H1 (cell line): Measurements from ENCODE around the gene CFAP107. TPM values are rescaled to one million over a fixed set of nuclear protein-coding genes. Genes with fewer than 3 reads are reported as not detected.

ENCODE experiments used
- CTCF ChIA-PET: fragments of 300-600 bp; sonication (Branson Sonifier 250); formaldehyde crosslinking; loops from one replicate; lab custom pipeline; 2021; ENCODE audit not compliant: partially characterized antibody; lab: Charles Lee
- POLR2A ChIA-PET: fragments of 300-600 bp; sonication (Branson Sonifier 250); formaldehyde crosslinking; loops from one replicate; lab custom pipeline; 2021; ENCODE audit warnings: inconsistent platforms; ENCODE audit not compliant: partially characterized antibody; lab: Charles Lee
- DNase-seq, 2 experiments: peaks; one replicate each; pipeline versions ENCODE4 v3.0.0 to v3.0.0-alpha.2; 2010 to 2022; ENCODE audit warnings: low spot score in 2 of 2, low read depth in 1 of 2, mixed read lengths in 1 of 2
- FAIRE-seq: peaks from 2 replicates; lab custom pipeline; 2011; peaks lifted over from hg19 to GRCh38; lab: Jason Lieb, UNC
- H2AFZ ChIP-seq: 2 replicates; pipeline ENCODE4 v1.8.1; 2012; ENCODE audit warnings: low read length, inconsistent platforms
- H2AK5ac ChIP-seq: 2 replicates; pipeline ENCODE4 v1.6.1; 2013; ENCODE audit warnings: low read depth, low read length
- H2BK120ac ChIP-seq: replicated peaks from 2 replicates; pipeline ENCODE3; 2013; ENCODE audit warnings: low read depth, low read length, inconsistent platforms
- H2BK12ac ChIP-seq: 2 replicates; pipeline ENCODE4 v1.6.1; 2013; ENCODE audit warnings: low read depth, low read length
- H2BK15ac ChIP-seq: 2 replicates; pipeline ENCODE4 v1.6.1; 2013; ENCODE audit warnings: low read length
- H2BK20ac ChIP-seq: 2 replicates; pipeline ENCODE4 v1.6.1; 2013; ENCODE audit warnings: low read length
- H2BK5ac ChIP-seq: 2 replicates; pipeline ENCODE4 v1.6.1; 2013; ENCODE audit warnings: low read depth, low read length
- H3K14ac ChIP-seq: 2 replicates; pipeline ENCODE4 v1.6.1; 2013; ENCODE audit warnings: inconsistent platforms; ENCODE audit not compliant: insufficient read length
- H3K18ac ChIP-seq: 2 replicates; pipeline ENCODE4 v1.6.1; 2013; ENCODE audit warnings: low read length; ENCODE audit errors: extremely low read depth
- H3K23ac ChIP-seq: 2 replicates; pipeline ENCODE4 v1.6.1; 2013; ENCODE audit warnings: inconsistent platforms; ENCODE audit not compliant: insufficient read length
- H3K23me2 ChIP-seq: 2 replicates; pipeline ENCODE4 v1.6.1; 2013; ENCODE audit warnings: low read depth, low read length
- H3K27ac ChIP-seq: 2 replicates; pipeline ENCODE4 v1.6.1; 2011; ENCODE audit warnings: low read depth, low read length, inconsistent platforms
- H3K27me3 ChIP-seq, 4 experiments: replicated peaks in 1 of 4; 1 replicate in 1 of 4; 2 replicates in 3 of 4; pipeline versions ENCODE4 v1.6.1 to v1.8.1; 2011 to 2013; ENCODE audit warnings: low read length in 3 of 4, mild to moderate bottlenecking in 3 of 4, inconsistent platforms in 2 of 4, mixed read lengths in 2 of 4, moderate library complexity in 1 of 4; ENCODE audit not compliant: control insufficient read depth in 3 of 4, insufficient read depth in 3 of 4; ENCODE audit errors: extremely low read depth in 1 of 4
- H3K36me3 ChIP-seq, 4 experiments: 2 replicates each; pipeline versions ENCODE4 v1.6.1 to v1.8.1; 2011 to 2013; ENCODE audit warnings: mild to moderate bottlenecking in 4 of 4, low read length in 3 of 4, moderate library complexity in 2 of 4, control low read depth in 1 of 4, inconsistent platforms in 1 of 4; ENCODE audit not compliant: insufficient read depth in 4 of 4, control insufficient read depth in 2 of 4
- H3K4ac ChIP-seq: replicated peaks from 2 replicates; pipeline ENCODE3; 2013; ENCODE audit warnings: low read length, low read depth, mixed read lengths, inconsistent platforms; ENCODE audit not compliant: insufficient read length
- H3K4me1 ChIP-seq, 4 experiments: replicated peaks in 1 of 4; 1 replicate in 1 of 4; 2 replicates in 3 of 4; pipeline versions ENCODE4 v1.6.1 to v1.8.1; 2011 to 2013; ENCODE audit warnings: low read length in 3 of 4, inconsistent platforms in 2 of 4, mixed read lengths in 1 of 4; ENCODE audit not compliant: insufficient read depth in 4 of 4, control insufficient read depth in 3 of 4
- H3K4me2 ChIP-seq, 2 experiments: 2 replicates each; pipeline versions ENCODE4 v1.6.1 to v1.8.1; 2011 to 2013; ENCODE audit warnings: low read depth in 2 of 2, low read length in 2 of 2, control low read depth in 1 of 2, inconsistent platforms in 1 of 2, mild to moderate bottlenecking in 1 of 2; ENCODE audit not compliant: insufficient read depth in 1 of 2
- H3K4me3 ChIP-seq, 4 experiments: fragments of 200-600, 300-600 bp in 1 of 4; sonication (generic), shearing (Covaris generic), sonication (Bioruptor Twin) in 1 of 4; 2 replicates each; pipeline versions ENCODE4 v1.5.1 to v1.8.1; 2011 to 2016; ENCODE audit warnings: low read length in 4 of 4, low read depth in 3 of 4, control low read depth in 2 of 4, inconsistent platforms in 2 of 4, mild to moderate bottlenecking in 2 of 4, mixed read lengths in 1 of 4, moderate library complexity in 1 of 4; ENCODE audit not compliant: insufficient read depth in 2 of 4; ENCODE audit errors: extremely low read depth in 1 of 4
- H3K56ac ChIP-seq: replicated peaks from 2 replicates; pipeline ENCODE3; 2013; ENCODE audit warnings: low read depth, mild to moderate bottlenecking, mixed read lengths, low read length, inconsistent platforms; ENCODE audit not compliant: insufficient read length
- H3K79me1 ChIP-seq: 2 replicates; pipeline ENCODE4 v1.6.1; 2013; ENCODE audit warnings: low read depth, low read length, control low read depth
- H3K79me2 ChIP-seq, 2 experiments: 2 replicates each; pipeline versions ENCODE4 v1.6.1 to v1.8.1; 2012 to 2013; ENCODE audit warnings: low read length in 2 of 2, mild to moderate bottlenecking in 2 of 2, inconsistent platforms in 1 of 2; ENCODE audit not compliant: insufficient read depth in 2 of 2, control insufficient read depth in 1 of 2
- H3K9ac ChIP-seq, 4 experiments: replicated peaks in 1 of 4; 1 replicate in 1 of 4; 2 replicates in 3 of 4; pipeline versions ENCODE4 v1.6.1 to v1.8.1; 2011 to 2013; ENCODE audit warnings: low read depth in 3 of 4, low read length in 3 of 4, control low read depth in 2 of 4, mild to moderate bottlenecking in 2 of 4, moderate library complexity in 2 of 4, inconsistent platforms in 1 of 4; ENCODE audit errors: extremely low read depth in 1 of 4
- H3K9me3 ChIP-seq, 2 experiments: 2 replicates each; pipeline versions ENCODE4 v1.6.1 to v1.8.1; 2012 to 2013; ENCODE audit warnings: mild to moderate bottlenecking in 2 of 2, moderate library complexity in 2 of 2, control low read depth in 1 of 2, inconsistent platforms in 1 of 2, low read depth in 1 of 2, low read length in 1 of 2, mixed read lengths in 1 of 2; ENCODE audit not compliant: insufficient read depth in 2 of 2
- H4K20me1 ChIP-seq, 2 experiments: replicated peaks in 1 of 2; 2 replicates each; pipeline versions ENCODE3 to v1.8.1; 2011 to 2013; ENCODE audit warnings: inconsistent platforms in 2 of 2, low read length in 2 of 2, mild to moderate bottlenecking in 1 of 2; ENCODE audit not compliant: insufficient read depth in 2 of 2, control insufficient read depth in 1 of 2
- H4K5ac ChIP-seq: 2 replicates; pipeline ENCODE4 v1.6.1; 2013; ENCODE audit warnings: low read length, low read depth, mixed read lengths, inconsistent platforms; ENCODE audit not compliant: insufficient read length
- H4K8ac ChIP-seq: 2 replicates; pipeline ENCODE4 v1.8.0; 2013; ENCODE audit warnings: mild to moderate bottlenecking, moderate library complexity, low read length, inconsistent platforms; ENCODE audit not compliant: insufficient read depth; ENCODE audit errors: extremely low read depth
- H4K91ac ChIP-seq: replicated peaks from 2 replicates; pipeline ENCODE3; 2013; ENCODE audit warnings: low read length, mixed read lengths, inconsistent platforms; ENCODE audit not compliant: insufficient read length
- ASH2L ChIP-seq: fragments of 200-600, 300-600 bp; sonication (generic); IDR thresholded peaks from one replicate; pipeline ENCODE4 v1.7.1; 2017; ENCODE audit warnings: low read length
- ATF3 ChIP-seq: IDR thresholded peaks from 2 replicates; pipeline ENCODE4 v1.6.1; 2011; ENCODE audit warnings: low read depth, mild to moderate bottlenecking, low read length; ENCODE audit not compliant: insufficient read depth
- EZH2 ChIP-seq: fragments of 200-600 bp; sonication (generic); IDR thresholded peaks from 2 replicates; pipeline ENCODE4 v1.7.1; 2012; ENCODE audit warnings: low read depth, mild to moderate bottlenecking, moderate library complexity, low read length, inconsistent platforms; ENCODE audit not compliant: severe bottlenecking
- KDM5A ChIP-seq: fragments of 200-600 bp; IDR thresholded peaks from 2 replicates; pipeline ENCODE4 v1.7.1; 2012; ENCODE audit warnings: mild to moderate bottlenecking, low read length, inconsistent platforms, mixed read lengths
- SIN3A ChIP-seq, 2 experiments: IDR thresholded peaks in 1 of 2; conservative IDR thresholded peaks in 1 of 2; 2 replicates each; pipeline ENCODE4 v1.6.1; 2011 to 2012; ENCODE audit warnings: low read length in 2 of 2, improper control_type of control experiment in 1 of 2, low read depth in 1 of 2, mild to moderate bottlenecking in 1 of 2
- SP1 ChIP-seq: IDR thresholded peaks from 2 replicates; pipeline ENCODE4 v1.6.1; 2011; ENCODE audit warnings: low read depth, low read length
- SP4 ChIP-seq: IDR thresholded peaks from 2 replicates; pipeline ENCODE4 v1.6.1; 2012; ENCODE audit warnings: low read length, inconsistent platforms
- SUZ12 ChIP-seq: fragments of 200-600 bp; sonication (generic); IDR thresholded peaks from 2 replicates; pipeline ENCODE4 v1.6.1; 2012; ENCODE audit warnings: mild to moderate bottlenecking, inconsistent platforms, low read length, moderate library complexity, mixed read lengths
- TBP ChIP-seq: IDR thresholded peaks from 2 replicates; pipeline ENCODE4 v1.6.1; 2011; ENCODE audit warnings: low read depth, low read length, improper control_type of control experiment
- TCF12 ChIP-seq: IDR thresholded peaks from 2 replicates; pipeline ENCODE4 v1.6.1; 2011; ENCODE audit warnings: low read depth, mild to moderate bottlenecking, low read length
- WGBS, 2 experiments: shearing (Covaris generic) in 1 of 2; methylation state at CpG; one replicate each; pipeline versions ENCODE4 v1.1.6 to v1.1.7; 2013 to 2015; ENCODE audit warnings: low lambda C conversion rate in 2 of 2, mixed read lengths in 2 of 2, inconsistent platforms in 1 of 2, low coverage in 1 of 2, missing lambda C conversion rate in 1 of 2; ENCODE audit not compliant: insufficient replicate concordance in 2 of 2, insufficient coverage in 1 of 2, insufficient read length in 1 of 2; ENCODE audit errors: extremely low coverage in 1 of 2, missing lambda C conversion rate in 1 of 2; 5-methylcytosine and 5-hydroxymethylcytosine counted together
- polyA plus RNA-seq, 7 experiments: library from polyadenylated mRNA; depleted of rRNA in 3 of 7; stranded (reverse) in 5 of 7; unstranded in 2 of 7; fragments of >200 nt in 5 of 7; fragments of 200-250 nt in 2 of 7; gene quantifications; 1 replicate in 5 of 7; 2 replicates in 1 of 7; 4 replicates in 1 of 7; pipeline versions ENCODE4 v1.2.1 to v1.2.3, GENCODE V29; 2011 to 2013; ENCODE audit warnings: missing spikeins in 2 of 7, mixed read lengths in 2 of 7
- total RNA-seq: library from RNA; stranded (reverse); fragmentation: NEBNext Ultra II Directional; extraction: Animal tissue kit (Norgen Biotek cat#: 25700); gene quantifications from 2 replicates; pipeline ENCODE4 v1.2.1, GENCODE V29; 2021
- TF ChIP-seq, protein P1 (sequence below): IDR thresholded peaks from 2 replicates; pipeline ENCODE4 v1.6.1; 2012; ENCODE audit warnings: inconsistent platforms

Gene CFAP107
- total and polyA plus RNA-seq, 2 of the 8 experiments (the other 6 are each of a cell fraction or from before 2014, with no cell fraction given), result 0.23 TPM; not detected in 1

DNA sequence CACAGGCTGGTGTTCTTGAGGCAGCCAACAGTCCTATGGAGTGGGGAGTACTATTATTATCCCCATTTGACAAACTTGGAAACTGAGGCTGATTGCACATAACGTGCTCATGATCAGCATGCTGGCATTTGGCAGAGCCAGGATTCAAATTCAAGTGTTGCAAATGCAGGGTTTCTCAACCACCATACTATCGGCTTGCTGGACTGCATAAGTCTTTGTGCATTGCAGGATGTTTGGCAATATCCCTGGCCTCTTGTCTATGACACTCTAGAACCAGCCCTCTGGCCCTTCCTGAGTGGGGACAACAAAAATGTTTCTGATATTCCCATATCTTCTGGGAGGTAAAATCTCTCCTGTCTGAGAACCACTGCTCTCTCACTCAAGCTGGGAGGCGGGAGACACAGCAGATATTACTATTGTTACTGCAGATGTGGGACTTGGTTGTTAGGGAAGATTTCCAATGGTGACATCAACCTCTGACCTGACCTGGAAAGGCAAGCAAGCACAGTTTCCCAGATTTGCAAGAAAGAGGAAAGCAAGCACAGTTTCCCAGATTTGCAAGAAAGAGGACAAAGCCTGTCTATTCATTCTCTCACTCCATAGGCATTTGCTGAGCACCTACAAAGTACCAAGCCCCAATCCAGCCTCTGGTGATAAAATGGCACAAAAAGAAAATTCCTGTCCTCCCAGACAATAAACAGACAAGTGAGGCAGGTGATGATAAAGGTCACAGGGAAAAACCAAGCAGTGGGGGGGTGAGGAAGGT is 31.1 kb upstream of the CFAP107 start:
- no peaks in the 10 kb centered on the region for H3K9me3 ChIP-seq
- peak overlapping the region; percentile 50; the same call in 1 of the 2 replicates for H2AFZ ChIP-seq
- peak overlapping the region; percentile 28 for H4K5ac ChIP-seq
- no peak overlapping the region for H3K4me3 ChIP-seq
- 79% methylated on average over 3 of the region's 3 CpGs; no CpG with 5 or more reads in 1 of the 2 experiments for WGBS, 2 experiments
- H3K18ac ChIP-seq, result peak overlapping the region; percentile 55
- FAIRE-seq, result no peak
- no peaks in the 10 kb centered on the region for H3K79me2 ChIP-seq
- no peaks in the 10 kb centered on the region for H3K27me3 ChIP-seq
- no peaks in the 10 kb centered on the region for H3K36me3 ChIP-seq
- H4K20me1 ChIP-seq, result no peaks in the 10 kb centered on the region
- CTCF ChIA-PET, result interaction anchor here (0.5 to 0.6 kb wide), 2 partner anchors 30 to 78 kb away, joined by 3 to 4 read pairs; no protein-coding TSS in a partner anchor
- H3K4me2 ChIP-seq, result peak overlapping the region in 1 of 2 experiments; percentile 43; a peak in 2 of 4 replicates
- H3K56ac ChIP-seq, result no peak overlapping the region
- peak overlapping the region; percentile 94; the same call in 1 of the 2 replicates for H2BK5ac ChIP-seq
- H3K79me1 ChIP-seq, result no peaks in the 10 kb centered on the region
- H3K9ac ChIP-seq, result no peak overlapping the region
- H2BK120ac ChIP-seq, result peak overlapping the region; percentile 55
- no peak overlapping the region for H3K4ac ChIP-seq
- peak overlapping the region; percentile 91 for H4K91ac ChIP-seq
- H3K23me2 ChIP-seq, result peaks cover 3% of the 10 kb centered on the region; the same call in 1 of the 2 replicates
- H4K8ac ChIP-seq, result no peak overlapping the region
- DNase-seq, result no peak
- peak overlapping the region; percentile 76; the same call in 1 of the 2 replicates for H2BK20ac ChIP-seq
- no peak overlapping the region for H3K23ac ChIP-seq
- no peak overlapping the region for H2BK15ac ChIP-seq
- peaks cover 9 to 33% (median 28%) of the 10 kb centered on the region in 4 experiments for H3K4me1 ChIP-seq
- 0 out of 2 replicates have a peak overlapping the region, but pooled peaks have one; percentile 3 for H2BK12ac ChIP-seq
- peak overlapping the region; percentile 6; the same call in 1 of the 2 replicates for H2AK5ac ChIP-seq
- no peak overlapping the region for H3K27ac ChIP-seq
- POLR2A ChIA-PET, result interaction anchor here (1.1 kb wide), 1 partner anchor 49 kb away, joined by 4 read pairs; no protein-coding TSS in a partner anchor
- no peak overlapping the region for H3K14ac ChIP-seq
- TF ChIP-seq ATF3 (no peak), TCF12 (no peak), TBP (no peak), EZH2 (no peak), SUZ12 (no peak), SP4 (no peak), ASH2L (no peak), SP1 (no peak), SIN3A (conservative IDR thresholded peaks at IDR 0.05 in 1 of 2, IDR thresholded peaks at IDR 0.05 in 1 of 2; ENCODE audit: low read depth in 1 of 2, low read length in 2 of 2) (no peak), KDM5A (no peak)
- TF ChIP-seq, protein P1, sequence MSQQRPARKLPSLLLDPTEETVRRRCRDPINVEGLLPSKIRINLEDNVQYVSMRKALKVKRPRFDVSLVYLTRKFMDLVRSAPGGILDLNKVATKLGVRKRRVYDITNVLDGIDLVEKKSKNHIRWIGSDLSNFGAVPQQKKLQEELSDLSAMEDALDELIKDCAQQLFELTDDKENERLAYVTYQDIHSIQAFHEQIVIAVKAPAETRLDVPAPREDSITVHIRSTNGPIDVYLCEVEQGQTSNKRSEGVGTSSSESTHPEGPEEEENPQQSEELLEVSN, result no peak
